HEK293 (cell line): ENCODE data around the gene NHS.

Experiments
- CTCF ChIA-PET: fragments of 350-600 bp; formaldehyde crosslinking; extraction: SDS; loops from one replicate; lab custom pipeline; 2021; ENCODE audit warnings: antibody characterized with exemption; lab: Yijun Ruan, JAX
- POLR2A ChIA-PET: fragments of 300-600 bp; formaldehyde crosslinking; extraction: SDS; loops from one replicate; lab custom pipeline; 2020; ENCODE audit warnings: antibody characterized with exemption, inconsistent platforms; lab: Yijun Ruan, JAX
- H3K27ac ChIP-seq: fragments of 200-500 bp; sonication (Bioruptor generic); 2 replicates; pipeline ENCODE4 v1.5.1; 2014; ENCODE audit warnings: low read depth, low read length, control low read depth, inconsistent platforms; ENCODE audit errors: extremely low read depth
- H3K36me3 ChIP-seq, 2 experiments: fragments of 200-500 bp in 1 of 2; sonication (Bioruptor generic) in 1 of 2; 1 replicate in 1 of 2; 2 replicates in 1 of 2; pipeline ENCODE4 v1.5.1; 2014 to 2017; ENCODE audit warnings: inconsistent platforms in 2 of 2, low read length in 2 of 2; ENCODE audit not compliant: control insufficient read depth in 2 of 2, insufficient read depth in 1 of 2
- H3K4me1 ChIP-seq: fragments of 200-500 bp; sonication (Bioruptor generic); 2 replicates; pipeline ENCODE4 v1.5.1; 2014; ENCODE audit warnings: mild to moderate bottlenecking, low read length, inconsistent platforms; ENCODE audit not compliant: control insufficient read depth, insufficient read depth
- H3K4me3 ChIP-seq: 2 replicates; pipeline ENCODE4 v1.5.1; 2011; ENCODE audit warnings: low read depth, mild to moderate bottlenecking, control low read depth, low read length, moderate library complexity
- H3K9me3 ChIP-seq: fragments of 200-500 bp; sonication (Bioruptor generic); 2 replicates; pipeline ENCODE4 v1.5.1; 2014; ENCODE audit warnings: low read depth, low read length, inconsistent platforms; ENCODE audit not compliant: control insufficient read depth, insufficient read depth
- BCL6B ChIP-seq: fragments of 450-650 bp; formaldehyde crosslinking; IDR thresholded peaks from 2 replicates; pipeline ENCODE4 v1.5.1; 2017; ENCODE audit warnings: missing biosample characterization, missing genetic modification characterization
- EGR2 ChIP-seq: fragments of 450-650 bp; formaldehyde crosslinking; IDR thresholded peaks from 2 replicates; pipeline ENCODE4 v1.5.1; 2016; ENCODE audit warnings: low read depth, missing biosample characterization, missing genetic modification characterization
- GLIS2 ChIP-seq: fragments of 450-650 bp; formaldehyde crosslinking; IDR thresholded peaks from 2 replicates; pipeline ENCODE4 v1.5.1; 2016; ENCODE audit warnings: missing biosample characterization, missing genetic modification characterization
- OVOL3 ChIP-seq: fragments of 450-650 bp; formaldehyde crosslinking; IDR thresholded peaks from 2 replicates; pipeline ENCODE4 v1.5.1; 2016; ENCODE audit warnings: missing biosample characterization, missing genetic modification characterization
- SCRT1 ChIP-seq: fragments of 450-650 bp; formaldehyde crosslinking; IDR thresholded peaks from 2 replicates; pipeline ENCODE4 v1.5.1; 2016; ENCODE audit warnings: missing biosample characterization, missing genetic modification characterization, borderline replicate concordance
- SP7 ChIP-seq: fragments of 450-650 bp; formaldehyde crosslinking; IDR thresholded peaks from 2 replicates; pipeline ENCODE4 v1.5.1; 2016; ENCODE audit warnings: missing biosample characterization, missing genetic modification characterization
- ZBTB1 ChIP-seq: fragments of 450-650 bp; formaldehyde crosslinking; IDR thresholded peaks from 2 replicates; pipeline ENCODE4 v1.5.1; 2016; ENCODE audit warnings: missing biosample characterization, missing genetic modification characterization
- ZBTB10 ChIP-seq: fragments of 450-650 bp; formaldehyde crosslinking; IDR thresholded peaks from 2 replicates; pipeline ENCODE4 v1.5.1; 2016; ENCODE audit warnings: missing biosample characterization, missing genetic modification characterization
- ZNF214 ChIP-seq: fragments of 450-650 bp; formaldehyde crosslinking; IDR thresholded peaks from 2 replicates; pipeline ENCODE4 v1.5.1; 2017; ENCODE audit warnings: missing biosample characterization, mild to moderate bottlenecking, missing genetic modification characterization, borderline replicate concordance
- ZNF248 ChIP-seq: fragments of 450-650 bp; formaldehyde crosslinking; IDR thresholded peaks from 2 replicates; pipeline ENCODE4 v1.5.1; 2017; ENCODE audit warnings: missing biosample characterization, missing genetic modification characterization
- ZNF362 ChIP-seq: fragments of 450-650 bp; formaldehyde crosslinking; IDR thresholded peaks from 2 replicates; pipeline ENCODE4 v1.5.1; 2016; ENCODE audit warnings: missing biosample characterization, missing genetic modification characterization
- ZNF513 ChIP-seq: fragments of 450-650 bp; IDR thresholded peaks from 2 replicates; pipeline ENCODE4 v1.5.1; 2018; ENCODE audit warnings: missing biosample characterization, missing genetic modification characterization
- ZNF629 ChIP-seq: fragments of 450-650 bp; formaldehyde crosslinking; IDR thresholded peaks from 2 replicates; pipeline ENCODE4 v1.5.1; 2017; ENCODE audit warnings: missing biosample characterization, missing genetic modification characterization
- ZNF658 ChIP-seq: fragments of 450-650 bp; formaldehyde crosslinking; IDR thresholded peaks from 2 replicates; pipeline ENCODE4; 2016; ENCODE audit warnings: missing biosample characterization, missing genetic modification characterization
- ZNF660 ChIP-seq: fragments of 450-650 bp; IDR thresholded peaks from 2 replicates; pipeline ENCODE4 v1.5.1; 2018; ENCODE audit warnings: missing biosample characterization, mild to moderate bottlenecking, missing genetic modification characterization
- ZNF701 ChIP-seq: fragments of 450-650 bp; formaldehyde crosslinking; IDR thresholded peaks from 2 replicates; pipeline ENCODE4 v1.5.1; 2016; ENCODE audit warnings: missing biosample characterization, missing genetic modification characterization
- ZXDB ChIP-seq: fragments of 450-650 bp; formaldehyde crosslinking; IDR thresholded peaks from 2 replicates; pipeline ENCODE4 v1.5.1; 2016; ENCODE audit warnings: missing biosample characterization, missing genetic modification characterization
- TF ChIP-seq, protein P1 (sequence below): IDR thresholded peaks from 2 replicates; pipeline ENCODE4 v1.6.1; 2011; ENCODE audit warnings: mild to moderate bottlenecking, low read depth, low read length, borderline replicate concordance
- TF ChIP-seq, protein P2 (sequence below): fragments of 450-650 bp; formaldehyde crosslinking; IDR thresholded peaks from 2 replicates; pipeline ENCODE4 v1.5.1; 2016; ENCODE audit warnings: missing biosample characterization, missing genetic modification characterization

NHS gene

DNA sequence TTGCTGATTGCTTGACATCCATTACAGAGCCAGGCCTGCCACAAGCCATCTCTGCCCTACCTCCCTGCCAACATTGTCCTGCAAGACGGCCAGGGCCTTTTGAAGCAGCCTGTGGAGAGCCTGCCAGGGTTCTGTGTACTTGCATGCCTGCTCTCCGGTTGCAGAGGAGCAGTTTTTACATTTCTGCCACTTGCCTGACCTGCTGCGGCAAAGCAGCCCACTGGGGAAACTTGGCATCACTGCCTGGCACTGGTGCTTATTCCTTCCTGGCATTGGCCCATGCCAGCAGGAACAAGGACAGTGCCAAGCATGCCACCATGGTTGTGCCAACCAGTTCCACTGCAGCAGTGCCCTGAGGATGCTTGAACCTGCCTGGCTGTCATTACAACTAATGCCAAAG, 167.1 kb downstream of the NHS start (continued):
- no peak for TF ChIP-seq ZNF629 (tag by site-specific recombination)

GRCh38 chrX:17544821-17545220, 169.8 kb downstream of the NHS start:
- no peak for TF ChIP-seq ZNF362 (tag by site-specific recombination)
- no peak for TF ChIP-seq SCRT1
- no peak for TF ChIP-seq SP7 (tag by site-specific recombination)
- TF ChIP-seq, protein P1, sequence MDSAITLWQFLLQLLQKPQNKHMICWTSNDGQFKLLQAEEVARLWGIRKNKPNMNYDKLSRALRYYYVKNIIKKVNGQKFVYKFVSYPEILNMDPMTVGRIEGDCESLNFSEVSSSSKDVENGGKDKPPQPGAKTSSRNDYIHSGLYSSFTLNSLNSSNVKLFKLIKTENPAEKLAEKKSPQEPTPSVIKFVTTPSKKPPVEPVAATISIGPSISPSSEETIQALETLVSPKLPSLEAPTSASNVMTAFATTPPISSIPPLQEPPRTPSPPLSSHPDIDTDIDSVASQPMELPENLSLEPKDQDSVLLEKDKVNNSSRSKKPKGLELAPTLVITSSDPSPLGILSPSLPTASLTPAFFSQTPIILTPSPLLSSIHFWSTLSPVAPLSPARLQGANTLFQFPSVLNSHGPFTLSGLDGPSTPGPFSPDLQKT = no peak
- no peak for TF ChIP-seq ZBTB10 (tag by site-specific recombination)
- no peak for TF ChIP-seq ZNF248 (tag by site-specific recombination)
- TF ChIP-seq GLIS2 (tag by site-specific recombination) = no peak
- TF ChIP-seq EGR2 = no peak
- TF ChIP-seq ZXDB = no peak
- no peak for TF ChIP-seq BCL6B (tag by site-specific recombination)
- no peak for TF ChIP-seq ZNF701 (tag by site-specific recombination)
- TF ChIP-seq OVOL3 (tag by site-specific recombination) = no peak
- TF ChIP-seq, protein P2, sequence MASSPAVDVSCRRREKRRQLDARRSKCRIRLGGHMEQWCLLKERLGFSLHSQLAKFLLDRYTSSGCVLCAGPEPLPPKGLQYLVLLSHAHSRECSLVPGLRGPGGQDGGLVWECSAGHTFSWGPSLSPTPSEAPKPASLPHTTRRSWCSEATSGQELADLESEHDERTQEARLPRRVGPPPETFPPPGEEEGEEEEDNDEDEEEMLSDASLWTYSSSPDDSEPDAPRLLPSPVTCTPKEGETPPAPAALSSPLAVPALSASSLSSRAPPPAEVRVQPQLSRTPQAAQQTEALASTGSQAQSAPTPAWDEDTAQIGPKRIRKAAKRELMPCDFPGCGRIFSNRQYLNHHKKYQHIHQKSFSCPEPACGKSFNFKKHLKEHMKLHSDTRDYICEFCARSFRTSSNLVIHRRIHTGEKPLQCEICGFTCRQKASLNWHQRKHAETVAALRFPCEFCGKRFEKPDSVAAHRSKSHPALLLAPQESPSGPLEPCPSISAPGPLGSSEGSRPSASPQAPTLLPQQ (tag by site-specific recombination) = no peak
- TF ChIP-seq ZBTB1 (tag by site-specific recombination) = no peak
- no peak for TF ChIP-seq ZNF513 (tag by site-specific recombination)
- no peak for TF ChIP-seq ZNF660
- no peak for TF ChIP-seq ZNF214 (tag by site-specific recombination)
- TF ChIP-seq ZNF658 (tag by site-specific recombination) = no peak
- ChIA-PET POLR2A (no interaction called here), CTCF (no interaction called here)
- no peak overlapping the region for H3K4me3 ChIP-seq
- H3K4me1 ChIP-seq = no peaks in the 10 kb centered on the region; the same call in 1 of the 2 replicates
- H3K27ac ChIP-seq = no peak overlapping the region
- H3K9me3 ChIP-seq = no peaks in the 10 kb centered on the region
- H3K36me3 ChIP-seq = no peaks in the 10 kb centered on the region
